Dedifferentiated amniotic fluid mesenchymal stem cell (primary cell): ENCODE data around the gene PTCHD4.

Experiments used
- DNase-seq: peaks from one replicate; pipeline ENCODE4 v3.0.0-alpha.2; 2016; ENCODE audit errors: extremely low spot score

PTCHD4 gene

GRCh38 chr6:48099713-48100587 lies 11.0 kb downstream of the PTCHD4 start:
- DNase-seq = peak; percentile 47

GRCh38 chr6:48098923-48099322 lies 12.1 kb downstream of the PTCHD4 start:
- no peak for DNase-seq

GRCh38 chr6:48092550-48093217 lies 18.3 kb downstream of the PTCHD4 start:
- DNase-seq = no peak

GRCh38 chr6:48090546-48090945 lies 20.5 kb downstream of the PTCHD4 start:
- DNase-seq = no peak

GRCh38 chr6:48087448-48087847 lies 23.5 kb downstream of the PTCHD4 start:
- DNase-seq = peak; percentile 44

GRCh38 chr6:48086187-48086586 lies 24.8 kb downstream of the PTCHD4 start:
- no peak for DNase-seq

- no peak for DNase-seq
Observed at GRCh38 chr6:48085131-48085741, 25.8 kb downstream of the PTCHD4 start.

GRCh38 chr6:48084201-48084600 lies 26.8 kb downstream of the PTCHD4 start:
- DNase-seq = peak; percentile 36

- DNase-seq = no peak
Observed at GRCh38 chr6:48080227-48081009, 30.6 kb downstream of the PTCHD4 start.

- DNase-seq = no peak
Observed at GRCh38 chr6:48078120-48078519, 32.9 kb downstream of the PTCHD4 start.

- DNase-seq = no peak
Observed at GRCh38 chr6:48075181-48075580, 35.8 kb downstream of the PTCHD4 start.

- no peak for DNase-seq
Observed at GRCh38 chr6:48073976-48074767, 36.8 kb downstream of the PTCHD4 start.

GRCh38 chr6:48071833-48072232 lies 39.2 kb downstream of the PTCHD4 start:
- no peak for DNase-seq

GRCh38 chr6:48069280-48069679 lies 41.7 kb downstream of the PTCHD4 start:
- DNase-seq = no peak

- no peak for DNase-seq
Observed at GRCh38 chr6:48068278-48069251, 42.4 kb downstream of the PTCHD4 start.

- no peak for DNase-seq
Observed at GRCh38 chr6:48067886-48068277, 43.1 kb downstream of the PTCHD4 start.

- DNase-seq = no peak
Observed at GRCh38 chr6:48067148-48067712, 43.8 kb downstream of the PTCHD4 start.

GRCh38 chr6:48061265-48061990 lies 49.6 kb downstream of the PTCHD4 start:
- DNase-seq = peak; percentile 67
